ENCODE data around the gene MAGI2.

GRCh38 chr7:78072201-78072590 is 1381.3 kb downstream of the MAGI2 start:
- no peak for TF ChIP-seq CTCF (IDR thresholded peaks at IDR 0.05 in 4 of 5, conservative IDR thresholded peaks at IDR 0.05 in 1 of 5)
- no peak for TF ChIP-seq POLR2A (IDR thresholded peaks at IDR 0.05)
